ENCODE measurements around the gene PDLIM4.

The PDLIM4 gene

GRCh38 chr5:132265336-132266030 lies 8.0 kb downstream of the PDLIM4 start:
- Histone ChIP-seq H3K4me2 (ENCODE audit: low read length) (peak overlapping the region; percentile 29), H3K36me3 (ENCODE audit: insufficient read depth, low read length) (peaks cover 90% of the 10 kb centered on the region), H3K9me3 (replicated peaks; ENCODE audit: low read length) (no peaks in the 10 kb centered on the region), H3K9ac (ENCODE audit: low read depth, low read length) (peak overlapping the region; percentile 69), H3K4me1 (ENCODE audit: control insufficient read depth, insufficient read depth, low read length) (peaks cover 83% of the 10 kb centered on the region), H3K27me3 (ENCODE audit: control insufficient read depth, insufficient read depth, low read length) (no peaks in the 10 kb centered on the region), H3K4me3 (ENCODE audit: low read length) (no peak overlapping the region)

- Histone ChIP-seq H3K9me3 (replicated peaks; ENCODE audit: low read length) (no peaks in the 10 kb centered on the region), H3K27me3 (ENCODE audit: control insufficient read depth, insufficient read depth, low read length) (no peaks in the 10 kb centered on the region), H3K9ac (ENCODE audit: low read depth, low read length) (peak overlapping the region; percentile 42), H3K36me3 (ENCODE audit: insufficient read depth, low read length) (peaks cover 92% of the 10 kb centered on the region), H3K4me3 (ENCODE audit: low read length) (no peak overlapping the region), H3K4me1 (ENCODE audit: control insufficient read depth, insufficient read depth, low read length) (peaks cover 75% of the 10 kb centered on the region), H3K4me2 (ENCODE audit: low read length) (peak overlapping the region; percentile 29)
These were observed 8.7 kb downstream of the PDLIM4 start for GRCh38 chr5:132266031-132266835.

- Histone ChIP-seq H3K4me2 (ENCODE audit: low read length) (no peak overlapping the region), H3K9ac (ENCODE audit: low read depth, low read length) (no peak overlapping the region), H3K4me1 (ENCODE audit: control insufficient read depth, insufficient read depth, low read length) (peaks cover 70% of the 10 kb centered on the region), H3K36me3 (ENCODE audit: insufficient read depth, low read length) (peaks cover 91% of the 10 kb centered on the region), H3K9me3 (replicated peaks; ENCODE audit: low read length) (no peaks in the 10 kb centered on the region), H3K4me3 (ENCODE audit: low read length) (no peak overlapping the region), H3K27me3 (ENCODE audit: control insufficient read depth, insufficient read depth, low read length) (no peaks in the 10 kb centered on the region)
These were observed 9.3 kb downstream of the PDLIM4 start for GRCh38 chr5:132266836-132267160.

GRCh38 chr5:132267166-132267739 lies 9.8 kb downstream of the PDLIM4 start:
- Histone ChIP-seq H3K27me3 (ENCODE audit: control insufficient read depth, insufficient read depth, low read length) (no peaks in the 10 kb centered on the region), H3K9ac (ENCODE audit: low read depth, low read length) (no peak overlapping the region), H3K9me3 (replicated peaks; ENCODE audit: low read length) (no peaks in the 10 kb centered on the region), H3K4me3 (ENCODE audit: low read length) (no peak overlapping the region), H3K36me3 (ENCODE audit: insufficient read depth, low read length) (peaks cover 91% of the 10 kb centered on the region), H3K4me1 (ENCODE audit: control insufficient read depth, insufficient read depth, low read length) (peaks cover 65% of the 10 kb centered on the region), H3K4me2 (ENCODE audit: low read length) (no peak overlapping the region)

- H3K36me3 ChIP-seq (ENCODE audit: insufficient read depth, low read length), result peaks cover 91% of the 10 kb centered on the region
- no peak overlapping the region for H3K4me2 ChIP-seq (ENCODE audit: low read length)
- H3K9ac ChIP-seq (ENCODE audit: low read depth, low read length), result no peak overlapping the region
- H3K9me3 ChIP-seq (replicated peaks; ENCODE audit: low read length), result no peaks in the 10 kb centered on the region
- peaks cover 56% of the 10 kb centered on the region for H3K4me1 ChIP-seq (ENCODE audit: control insufficient read depth, insufficient read depth, low read length)
- H3K27me3 ChIP-seq (ENCODE audit: control insufficient read depth, insufficient read depth, low read length), result no peaks in the 10 kb centered on the region
- no peak overlapping the region for H3K4me3 ChIP-seq (ENCODE audit: low read length)
These were observed 10.7 kb downstream of the PDLIM4 start for GRCh38 chr5:132267931-132268768.

GRCh38 chr5:132268769-132269551 lies 11.5 kb downstream of the PDLIM4 start:
- Histone ChIP-seq H3K27me3 (ENCODE audit: control insufficient read depth, insufficient read depth, low read length) (no peaks in the 10 kb centered on the region), H3K9ac (ENCODE audit: low read depth, low read length) (no peak overlapping the region), H3K4me3 (ENCODE audit: low read length) (no peak overlapping the region), H3K36me3 (ENCODE audit: insufficient read depth, low read length) (peaks cover 93% of the 10 kb centered on the region), H3K4me1 (ENCODE audit: control insufficient read depth, insufficient read depth, low read length) (peaks cover 48% of the 10 kb centered on the region), H3K4me2 (ENCODE audit: low read length) (no peak overlapping the region), H3K9me3 (replicated peaks; ENCODE audit: low read length) (no peaks in the 10 kb centered on the region)

- Histone ChIP-seq H3K9me3 (replicated peaks; ENCODE audit: low read length) (no peaks in the 10 kb centered on the region), H3K27me3 (ENCODE audit: control insufficient read depth, insufficient read depth, low read length) (no peaks in the 10 kb centered on the region), H3K4me3 (ENCODE audit: low read length) (no peak overlapping the region), H3K9ac (ENCODE audit: low read depth, low read length) (no peak overlapping the region), H3K4me2 (ENCODE audit: low read length) (no peak overlapping the region), H3K36me3 (ENCODE audit: insufficient read depth, low read length) (peaks cover 96% of the 10 kb centered on the region), H3K4me1 (ENCODE audit: control insufficient read depth, insufficient read depth, low read length) (peaks cover 40% of the 10 kb centered on the region)
These were observed 12.3 kb downstream of the PDLIM4 start for GRCh38 chr5:132269635-132270334.

GRCh38 chr5:132270335-132270665 lies 12.8 kb downstream of the PDLIM4 start:
- Histone ChIP-seq H3K4me3 (ENCODE audit: low read length) (no peak overlapping the region), H3K4me2 (ENCODE audit: low read length) (no peak overlapping the region), H3K4me1 (ENCODE audit: control insufficient read depth, insufficient read depth, low read length) (peaks cover 35% of the 10 kb centered on the region), H3K9ac (ENCODE audit: low read depth, low read length) (no peak overlapping the region), H3K9me3 (replicated peaks; ENCODE audit: low read length) (no peaks in the 10 kb centered on the region), H3K36me3 (ENCODE audit: insufficient read depth, low read length) (peaks cover 92% of the 10 kb centered on the region), H3K27me3 (ENCODE audit: control insufficient read depth, insufficient read depth, low read length) (no peaks in the 10 kb centered on the region)

- Histone ChIP-seq H3K9me3 (replicated peaks; ENCODE audit: low read length) (no peaks in the 10 kb centered on the region), H3K36me3 (ENCODE audit: insufficient read depth, low read length) (peaks cover 90% of the 10 kb centered on the region), H3K4me2 (ENCODE audit: low read length) (no peak overlapping the region), H3K4me3 (ENCODE audit: low read length) (no peak overlapping the region), H3K27me3 (ENCODE audit: control insufficient read depth, insufficient read depth, low read length) (no peaks in the 10 kb centered on the region), H3K9ac (ENCODE audit: low read depth, low read length) (no peak overlapping the region), H3K4me1 (ENCODE audit: control insufficient read depth, insufficient read depth, low read length) (peaks cover 31% of the 10 kb centered on the region)
These were observed 13.2 kb downstream of the PDLIM4 start for GRCh38 chr5:132270706-132271105.
